HTR-8/SVneo (cell line): Measurements from ENCODE around the gene ATP6V1F.

Experiments
- DNase-seq: peaks from one replicate; pipeline ENCODE4 v3.0.0; 2011; ENCODE audit warnings: low spot score, mixed read lengths; ENCODE audit not compliant: insufficient read length
- FAIRE-seq: peaks from 2 replicates; lab custom pipeline; 2011; peaks lifted over from hg19 to GRCh38; lab: Jason Lieb, UNC

The ATP6V1F gene

GRCh38 chr7:128847721-128848211 is 14.9 kb upstream of the ATP6V1F start:
- FAIRE-seq (no peak), DNase-seq (no peak)

DNA sequence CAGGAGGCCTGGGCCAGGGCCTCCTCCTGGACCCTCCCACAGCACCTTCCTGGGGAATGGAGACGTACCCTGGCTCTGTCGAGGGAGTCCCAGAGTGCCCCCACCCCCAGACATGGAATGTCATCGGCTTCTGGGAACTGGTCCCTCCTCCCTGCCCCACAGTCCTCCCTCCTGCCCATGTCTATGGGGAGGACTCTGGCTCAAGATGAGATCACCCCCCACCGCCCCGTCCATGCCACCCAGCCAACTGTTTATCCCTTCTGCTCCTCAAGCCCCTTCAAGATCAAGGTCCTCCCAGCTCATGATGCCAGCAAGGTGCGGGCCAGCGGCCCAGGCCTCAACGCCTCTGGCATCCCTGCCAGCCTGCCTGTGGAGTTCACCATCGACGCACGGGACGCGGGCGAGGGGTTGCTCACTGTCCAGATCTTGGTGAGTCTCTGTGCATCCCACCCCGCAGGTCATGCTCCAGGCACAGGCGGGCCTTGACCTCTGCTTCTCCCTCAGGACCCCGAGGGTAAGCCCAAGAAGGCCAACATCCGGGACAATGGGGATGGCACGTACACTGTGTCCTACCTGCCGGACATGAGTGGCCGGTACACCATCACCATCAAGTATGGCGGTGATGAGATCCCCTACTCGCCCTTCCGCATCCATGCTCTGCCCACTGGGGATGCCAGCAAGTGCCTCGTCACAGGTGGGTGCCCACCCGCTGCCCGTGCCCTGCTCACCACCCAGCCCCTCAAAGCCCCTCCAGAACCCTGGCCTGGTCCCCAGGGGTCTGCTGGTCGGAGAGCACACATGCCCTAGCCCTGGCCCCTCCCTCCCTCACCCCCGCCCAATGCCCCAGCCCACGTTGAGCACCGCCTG is 14.1 kb upstream of the ATP6V1F start:
- DNase-seq: no peak
- no peak for FAIRE-seq

GRCh38 chr7:128849156-128849515 is 13.5 kb upstream of the ATP6V1F start:
- DNase-seq (no peak), FAIRE-seq (no peak)

DNA sequence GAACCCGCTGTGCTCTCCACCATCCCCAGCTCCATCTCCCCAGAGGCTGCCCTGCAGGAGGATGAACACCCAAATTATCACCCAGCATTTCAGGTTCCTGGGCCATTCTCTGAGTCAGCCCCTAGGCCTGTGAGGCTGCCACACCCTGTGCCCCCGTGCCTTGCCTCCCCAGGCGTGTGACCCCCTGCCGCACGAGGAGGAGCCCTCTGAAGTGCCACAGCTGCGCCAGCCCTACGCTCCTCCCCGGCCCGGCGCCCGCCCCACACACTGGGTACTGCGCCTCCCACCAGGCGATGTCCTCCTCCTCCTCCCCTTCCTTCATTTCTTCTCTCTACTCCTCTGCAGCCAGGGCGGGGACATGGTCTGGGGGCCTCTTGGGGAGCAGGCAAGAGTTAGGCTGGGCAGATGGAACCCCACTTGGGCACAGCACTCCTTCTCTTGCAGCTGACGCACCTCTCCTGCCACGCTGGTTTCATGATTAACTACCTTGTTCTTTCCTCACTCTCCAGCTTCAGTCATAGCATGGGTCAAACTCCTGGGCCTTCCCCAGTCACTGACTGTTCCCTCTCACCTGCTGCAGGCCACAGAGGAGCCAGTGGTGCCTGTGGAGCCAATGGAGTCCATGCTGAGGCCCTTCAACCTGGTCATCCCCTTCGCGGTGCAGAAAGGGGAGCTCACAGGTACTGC is 12.7 kb upstream of the ATP6V1F start:
- DNase-seq (no peak), FAIRE-seq (no peak)

- no peak for FAIRE-seq
These were observed 10.0 kb upstream of the ATP6V1F start for GRCh38 chr7:128852537-128853254.

DNA sequence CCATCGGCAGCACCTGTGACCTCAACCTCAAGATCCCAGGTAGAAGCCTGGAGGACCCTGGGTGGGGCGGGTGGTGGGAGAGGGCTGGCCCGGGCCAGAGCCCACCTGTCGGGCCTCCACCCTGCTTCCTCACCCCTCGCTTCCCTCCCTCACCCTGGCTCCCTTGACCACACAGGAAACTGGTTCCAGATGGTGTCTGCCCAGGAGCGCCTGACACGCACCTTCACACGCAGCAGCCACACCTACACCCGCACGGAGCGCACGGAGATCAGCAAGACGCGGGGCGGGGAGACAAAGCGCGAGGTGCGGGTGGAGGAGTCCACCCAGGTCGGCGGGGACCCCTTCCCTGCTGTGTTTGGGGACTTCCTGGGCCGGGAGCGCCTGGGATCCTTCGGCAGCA is 8.9 kb upstream of the ATP6V1F start:
- DNase-seq: no peak
- no peak for FAIRE-seq

More at GRCh38 chr7:128852537-128853254, 10.0 kb upstream of the ATP6V1F start:
- DNase-seq: no peak

GRCh38 chr7:128854396-128854795 is 8.3 kb upstream of the ATP6V1F start:
- no peak for FAIRE-seq
- no peak for DNase-seq

- FAIRE-seq: no peak
- no peak for DNase-seq
These were observed 7.1 kb upstream of the ATP6V1F start for GRCh38 chr7:128855559-128855958.

GRCh38 chr7:128856001-128856718 is 6.5 kb upstream of the ATP6V1F start:
- DNase-seq (no peak), FAIRE-seq (no peak)

DNA sequence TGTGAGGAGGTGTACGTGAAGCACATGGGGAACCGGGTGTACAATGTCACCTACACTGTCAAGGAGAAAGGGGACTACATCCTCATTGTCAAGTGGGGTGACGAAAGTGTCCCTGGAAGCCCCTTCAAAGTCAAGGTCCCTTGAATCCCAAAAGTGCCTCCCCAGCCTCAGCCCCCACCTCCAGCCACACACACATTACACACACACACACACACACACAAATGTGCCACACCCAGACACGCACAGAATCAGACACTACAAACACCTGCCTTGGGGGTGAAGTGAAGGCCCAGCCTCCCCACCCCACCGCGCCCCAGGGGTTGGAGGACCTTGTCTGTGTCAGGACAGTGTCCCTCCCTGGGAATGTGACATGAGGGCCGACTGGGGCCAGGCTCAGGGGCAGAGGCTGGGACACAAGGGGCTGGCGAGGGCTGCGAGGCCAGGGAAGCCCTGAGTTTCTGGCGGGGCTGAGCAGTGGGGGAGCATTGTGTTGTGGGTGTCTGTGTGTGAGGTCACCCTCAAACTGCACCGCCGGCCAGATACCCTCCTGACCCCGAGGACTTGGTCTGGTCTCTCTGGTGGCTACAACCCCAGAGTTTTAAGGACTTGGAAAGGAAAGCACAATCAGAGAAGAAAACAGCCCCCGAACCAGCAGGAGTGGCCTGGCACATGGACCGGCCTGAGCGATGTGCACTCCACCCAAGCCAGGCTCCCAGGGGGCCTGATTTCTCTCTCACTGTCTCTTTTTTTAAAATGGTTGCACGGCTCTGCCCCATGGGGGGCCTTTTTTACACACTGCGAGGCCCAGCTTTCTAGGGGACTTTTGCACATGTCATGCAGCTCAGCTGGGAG is 4.0 kb upstream of the ATP6V1F start:
- FAIRE-seq: no peak
- no peak for DNase-seq

DNA sequence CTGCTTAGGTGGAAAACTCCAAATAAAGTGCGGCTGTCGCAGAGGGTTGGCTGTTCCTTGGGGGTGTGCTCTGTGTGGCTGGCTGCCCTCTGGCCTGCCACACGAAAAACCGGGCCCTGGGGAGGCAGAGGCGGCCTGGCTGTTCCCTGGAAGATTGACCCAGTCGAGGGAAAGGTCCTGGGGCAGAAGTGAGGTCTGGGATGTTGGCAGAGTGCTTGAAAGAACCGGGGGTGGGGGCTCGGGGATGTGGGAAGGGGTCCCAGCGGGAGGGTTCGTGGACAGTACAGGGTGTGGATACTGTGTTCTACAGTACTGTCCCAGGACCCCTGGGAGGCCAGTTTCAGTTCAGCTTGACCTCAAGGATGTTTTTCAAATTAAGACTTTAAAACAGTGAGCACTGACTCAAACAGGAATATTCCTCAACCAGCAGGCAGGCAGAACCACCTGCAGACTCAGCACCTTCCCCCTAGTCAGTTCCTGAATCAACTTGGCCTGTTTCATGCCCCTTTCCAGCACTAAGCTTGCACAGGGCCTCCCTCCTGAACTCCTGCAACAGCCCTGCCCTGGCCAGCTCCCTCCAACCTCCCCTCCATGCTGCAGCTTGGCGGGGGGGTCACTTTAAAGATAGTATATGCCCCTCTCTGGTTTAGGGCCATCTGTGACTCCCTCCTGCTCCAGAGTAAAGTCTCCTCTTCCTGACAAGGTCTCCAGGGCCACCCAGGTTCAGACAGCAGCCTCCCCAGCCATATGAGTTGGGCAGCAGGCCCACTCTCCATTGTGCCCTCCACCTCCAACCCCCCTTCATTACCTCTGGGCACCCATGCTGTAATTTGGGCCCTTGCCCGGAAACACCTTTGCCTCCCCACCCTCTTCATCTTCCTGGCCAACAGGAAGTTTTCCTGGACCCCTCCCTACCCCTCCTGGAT is 3.2 kb upstream of the ATP6V1F start:
- DNase-seq (no peak), FAIRE-seq (no peak)

DNA sequence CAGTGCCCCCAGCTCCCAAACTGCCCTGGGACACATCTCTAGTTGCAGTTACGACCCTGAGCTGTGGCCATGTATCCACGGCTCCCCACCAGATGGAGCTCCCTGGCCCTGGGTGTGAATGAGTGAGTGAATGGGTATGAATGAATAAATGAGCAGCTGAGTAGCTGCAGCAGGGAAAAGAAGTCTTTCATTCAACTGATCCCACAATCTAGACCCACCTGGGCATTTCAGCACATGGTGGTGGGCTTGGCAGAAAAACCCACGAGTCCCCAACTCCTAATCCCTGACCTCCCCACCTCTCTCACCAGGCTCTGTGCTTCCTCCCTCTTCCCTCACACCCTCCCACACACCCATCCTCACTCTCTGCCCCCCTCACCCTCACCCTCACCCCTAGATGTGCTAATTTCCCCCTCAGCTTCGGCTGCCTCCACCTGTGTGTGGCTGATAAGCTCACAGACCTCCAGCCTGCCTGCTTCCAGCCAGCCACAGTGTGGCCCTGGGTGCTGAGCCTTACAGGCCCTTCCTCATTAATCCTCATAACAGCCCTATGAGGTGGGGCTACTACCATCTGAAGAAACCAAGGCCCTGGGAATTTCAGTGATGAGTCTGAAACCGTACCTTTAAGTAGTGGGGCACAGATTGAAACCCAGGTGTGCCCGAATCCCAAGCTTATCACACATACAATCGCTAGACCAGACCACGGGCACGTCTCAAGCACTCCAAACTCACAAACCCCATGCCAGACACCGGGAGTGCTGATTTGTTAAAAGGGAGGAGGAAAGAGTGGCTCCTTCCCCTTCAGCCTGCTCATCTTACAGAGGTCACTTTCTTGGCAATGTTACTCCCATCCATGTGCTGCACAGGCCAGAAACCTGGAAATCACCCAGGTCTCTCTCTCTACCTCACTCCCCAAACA is 2.2 kb upstream of the ATP6V1F start:
- FAIRE-seq: no peak

GRCh38 chr7:128861957-128862570 is 592 bp upstream of the ATP6V1F start:
- DNase-seq (no peak), FAIRE-seq (no peak)

More for the DNA sequence above, 2.2 kb upstream of the ATP6V1F start:
- no peak for DNase-seq

GRCh38 chr7:128863433-128863989 is 855 bp downstream of the ATP6V1F start:
- no peak for FAIRE-seq
- DNase-seq: peak; percentile 75

- no peak for DNase-seq
- FAIRE-seq: no peak
These were observed 2.6 kb downstream of the ATP6V1F start for GRCh38 chr7:128865303-128865702.
